Measurements from ENCODE around the gene ADAMTS2.

Gene ADAMTS2

GRCh38 chr5:179311091-179311470 is 34.2 kb downstream of the ADAMTS2 start:
- DNase-seq (ENCODE audit: low read depth, low spot score) = no peak

- DNase-seq (ENCODE audit: low read depth, low spot score) = no peak
Measured at GRCh38 chr5:179310439-179311090, 34.7 kb downstream of the ADAMTS2 start.

GRCh38 chr5:179309751-179310320 is 35.4 kb downstream of the ADAMTS2 start:
- no peak for DNase-seq (ENCODE audit: low read depth, low spot score)

GRCh38 chr5:179309383-179309670 is 35.9 kb downstream of the ADAMTS2 start:
- DNase-seq (ENCODE audit: low read depth, low spot score) = no peak

- DNase-seq (ENCODE audit: low read depth, low spot score) = no peak
Measured at GRCh38 chr5:179308563-179309382, 36.5 kb downstream of the ADAMTS2 start.

GRCh38 chr5:179307931-179308471 is 37.3 kb downstream of the ADAMTS2 start:
- DNase-seq (ENCODE audit: low read depth, low spot score) = no peak

- no peak for DNase-seq (ENCODE audit: low read depth, low spot score)
Measured at GRCh38 chr5:179307013-179307800, 38.1 kb downstream of the ADAMTS2 start.

- DNase-seq (ENCODE audit: low read depth, low spot score) = no peak
Measured at GRCh38 chr5:179306191-179307012, 38.9 kb downstream of the ADAMTS2 start.

- no peak for DNase-seq (ENCODE audit: low read depth, low spot score)
Measured at GRCh38 chr5:179304871-179305270, 40.4 kb downstream of the ADAMTS2 start.

GRCh38 chr5:179304466-179304865 is 40.8 kb downstream of the ADAMTS2 start:
- DNase-seq (ENCODE audit: low read depth, low spot score) = no peak

- DNase-seq (ENCODE audit: low read depth, low spot score) = no peak
Measured at GRCh38 chr5:179303451-179304200, 41.6 kb downstream of the ADAMTS2 start.

- no peak for DNase-seq (ENCODE audit: low read depth, low spot score)
Measured at GRCh38 chr5:179302499-179303185, 42.6 kb downstream of the ADAMTS2 start.

- DNase-seq (ENCODE audit: low read depth, low spot score) = no peak
Measured at GRCh38 chr5:179301796-179302195, 43.5 kb downstream of the ADAMTS2 start.

- no peak for DNase-seq (ENCODE audit: low read depth, low spot score)
Measured at GRCh38 chr5:179301376-179301775, 43.9 kb downstream of the ADAMTS2 start.

- no peak for DNase-seq (ENCODE audit: low read depth, low spot score)
Measured at GRCh38 chr5:179300581-179301180, 44.6 kb downstream of the ADAMTS2 start.

GRCh38 chr5:179298181-179298993 is 46.9 kb downstream of the ADAMTS2 start:
- DNase-seq (ENCODE audit: low read depth, low spot score) = no peak

- DNase-seq (ENCODE audit: low read depth, low spot score) = no peak
Measured at GRCh38 chr5:179297486-179298180, 47.6 kb downstream of the ADAMTS2 start.

- DNase-seq (ENCODE audit: low read depth, low spot score) = no peak
Measured at GRCh38 chr5:179297026-179297425, 48.2 kb downstream of the ADAMTS2 start.

Data from iPS DF 19.7 (cell line).